HG03103 (cell line): Measurements from ENCODE around the gene PLXNB1.

Experiments used
- ATAC-seq: cut with Tn5 transposase; IDR thresholded peaks from one replicate; pipeline ENCODE4 v1.9.1; 2021; ENCODE audit warnings: low read depth; ENCODE audit not compliant: unreplicated experiment

PLXNB1 gene

DNA sequence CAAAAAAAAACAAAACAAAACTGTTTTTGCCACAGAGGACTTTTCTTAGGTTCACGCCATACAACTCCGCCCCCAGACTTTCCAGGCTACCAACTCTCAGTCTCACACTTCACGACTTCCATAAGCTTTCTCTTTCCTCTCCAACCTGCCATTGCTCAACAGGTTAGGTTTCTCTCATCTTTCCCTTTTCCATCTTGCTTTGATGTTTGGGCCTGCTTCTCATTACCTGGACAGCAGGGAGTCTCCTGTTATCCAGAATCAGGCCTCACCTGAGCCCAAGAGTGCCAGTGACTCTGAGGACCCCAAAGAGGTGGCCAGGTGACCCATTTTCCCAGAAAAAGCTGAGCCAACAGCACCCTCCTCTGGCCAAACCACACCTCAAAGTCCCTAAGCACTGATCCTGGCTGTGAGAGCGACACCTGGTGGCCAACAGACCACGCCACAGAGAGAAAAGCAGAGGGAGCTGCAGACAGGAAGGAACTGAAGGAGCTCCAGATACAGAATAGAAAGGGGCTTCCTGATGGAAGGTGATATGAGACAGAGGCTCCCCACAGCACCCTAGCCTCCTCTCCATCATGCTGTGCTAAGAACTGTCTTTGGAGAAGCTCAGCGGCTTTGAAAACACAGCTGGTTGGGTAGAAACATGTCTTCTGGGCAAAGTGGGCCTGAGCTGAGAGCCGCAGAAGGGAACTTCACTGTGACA lies 6.0 kb upstream of the PLXNB1 start:
- ATAC-seq: no peak

DNA sequence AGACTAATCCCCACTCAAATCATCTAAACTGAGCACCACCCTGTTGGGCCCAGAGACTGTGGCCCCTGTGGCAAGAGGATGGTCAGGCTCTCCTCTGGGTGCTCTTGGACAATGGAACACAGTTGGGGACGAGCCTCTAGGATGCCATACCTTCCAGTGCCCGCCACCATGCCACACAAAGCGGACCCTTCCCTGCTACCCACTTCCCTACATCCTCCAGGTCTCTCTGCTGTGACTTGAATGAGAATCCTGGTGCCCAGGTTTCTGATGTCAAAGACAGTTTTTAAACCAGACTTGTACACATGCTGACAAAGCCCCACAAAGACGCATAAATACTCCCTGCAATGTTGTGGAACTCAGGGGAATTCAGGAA lies 5.3 kb upstream of the PLXNB1 start:
- ATAC-seq: no peak

DNA sequence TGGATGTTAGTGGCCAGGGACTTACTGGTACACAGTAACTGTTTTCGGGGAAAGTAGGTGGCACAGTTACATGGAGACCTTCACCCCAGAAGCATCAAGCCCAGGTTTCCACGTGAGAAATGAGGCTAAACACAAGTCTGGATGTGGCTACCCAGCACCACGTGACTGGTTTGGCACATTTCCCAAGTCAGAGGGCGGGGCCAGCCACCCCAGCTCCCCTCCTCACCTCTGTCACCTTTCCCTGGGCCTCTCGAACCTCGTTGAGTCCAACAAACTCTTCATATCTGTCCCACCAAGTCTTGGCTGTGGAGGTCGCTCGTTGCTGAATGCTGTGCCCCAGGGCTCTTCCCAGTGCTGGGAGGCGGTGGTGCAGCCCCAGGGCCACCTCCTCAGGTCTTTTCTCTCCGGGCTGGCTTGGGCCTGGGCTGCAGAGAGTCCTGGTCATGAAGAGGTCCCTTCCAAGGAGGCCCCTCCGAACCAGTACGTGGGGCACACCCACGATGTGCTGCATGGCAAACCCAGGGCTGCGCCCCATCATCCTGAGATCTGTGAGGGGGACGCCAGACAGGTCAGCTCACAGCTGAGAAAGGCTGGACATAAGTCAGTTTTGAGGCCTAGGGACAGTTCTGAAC lies 4.8 kb upstream of the PLXNB1 start:
- ATAC-seq: no peak

DNA sequence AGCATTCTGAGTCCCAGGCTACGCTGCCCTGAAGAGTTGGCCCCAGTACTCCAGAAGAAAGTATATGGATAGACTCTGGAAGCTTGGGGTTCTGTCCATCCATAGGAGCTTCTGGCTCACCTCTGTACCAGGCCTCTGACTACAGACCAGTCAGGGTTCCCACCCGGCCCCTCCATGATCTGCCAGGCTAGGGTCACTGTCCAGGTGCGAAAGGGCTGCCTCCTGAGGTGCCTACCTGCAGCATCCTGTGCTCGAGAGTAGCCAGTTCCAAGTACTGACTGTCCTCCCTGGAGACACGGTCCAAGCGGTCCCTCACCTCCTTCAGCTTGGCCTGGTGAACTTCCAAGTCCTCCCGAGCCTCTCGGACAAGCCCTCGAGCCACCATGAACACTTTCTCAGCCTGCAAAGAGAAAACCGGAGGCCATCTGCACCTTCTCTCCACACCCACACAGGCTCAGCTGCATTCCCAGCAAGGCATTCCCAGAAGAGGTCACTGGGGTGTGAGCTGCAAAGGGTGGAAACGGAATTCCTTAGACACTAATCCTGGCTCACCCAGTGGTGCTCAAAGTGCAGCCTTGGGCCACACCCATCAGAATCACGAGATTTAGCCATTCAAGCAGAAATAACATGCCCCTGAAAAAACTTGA lies 3.7 kb upstream of the PLXNB1 start:
- ATAC-seq: no peak

DNA sequence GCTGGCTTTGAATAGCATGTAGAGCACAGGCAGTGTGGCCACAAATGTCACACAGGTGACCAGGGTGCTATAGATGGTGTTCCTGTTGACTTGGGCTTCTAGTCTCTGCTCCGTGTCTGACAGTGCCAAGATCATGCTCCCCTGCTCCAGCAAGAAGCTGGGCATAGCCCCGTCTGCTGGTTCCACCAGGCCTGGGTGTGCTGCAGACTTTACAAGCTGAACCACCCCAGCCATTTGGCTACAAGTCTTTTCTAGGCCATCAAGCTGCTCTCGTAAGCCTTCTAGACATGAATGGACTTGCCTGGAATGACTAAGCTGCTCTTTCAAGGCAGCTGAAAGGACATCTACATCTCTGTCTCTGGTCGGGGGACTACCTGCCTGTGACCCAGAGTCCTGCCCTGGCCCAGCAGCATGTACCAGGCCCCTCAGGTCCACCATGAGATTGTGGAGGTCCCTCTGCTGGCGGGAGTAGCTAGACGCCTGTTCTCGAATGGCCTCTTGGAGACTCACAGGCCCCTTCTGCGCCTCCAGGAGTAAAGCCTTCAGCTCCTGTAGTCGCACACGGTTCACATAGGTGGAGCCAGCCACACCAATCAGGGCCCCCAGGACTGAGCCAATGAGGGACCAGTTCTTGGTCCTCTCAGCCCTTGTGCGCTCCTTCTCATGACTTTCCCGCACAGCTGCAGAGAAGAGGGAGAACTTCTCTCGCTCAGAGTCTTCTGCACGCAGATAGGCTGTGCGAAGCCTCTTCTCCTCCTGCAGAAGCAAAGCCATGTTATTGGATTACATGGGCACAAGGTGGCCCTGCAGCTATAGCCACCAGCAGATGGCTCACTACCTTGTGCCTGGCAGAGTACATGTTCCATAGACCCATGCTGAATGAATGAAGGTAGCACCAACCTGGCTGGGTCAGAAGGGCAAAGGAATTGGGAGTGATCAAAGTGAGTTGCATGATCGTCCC lies 2.8 kb upstream of the PLXNB1 start:
- ATAC-seq: no peak

DNA sequence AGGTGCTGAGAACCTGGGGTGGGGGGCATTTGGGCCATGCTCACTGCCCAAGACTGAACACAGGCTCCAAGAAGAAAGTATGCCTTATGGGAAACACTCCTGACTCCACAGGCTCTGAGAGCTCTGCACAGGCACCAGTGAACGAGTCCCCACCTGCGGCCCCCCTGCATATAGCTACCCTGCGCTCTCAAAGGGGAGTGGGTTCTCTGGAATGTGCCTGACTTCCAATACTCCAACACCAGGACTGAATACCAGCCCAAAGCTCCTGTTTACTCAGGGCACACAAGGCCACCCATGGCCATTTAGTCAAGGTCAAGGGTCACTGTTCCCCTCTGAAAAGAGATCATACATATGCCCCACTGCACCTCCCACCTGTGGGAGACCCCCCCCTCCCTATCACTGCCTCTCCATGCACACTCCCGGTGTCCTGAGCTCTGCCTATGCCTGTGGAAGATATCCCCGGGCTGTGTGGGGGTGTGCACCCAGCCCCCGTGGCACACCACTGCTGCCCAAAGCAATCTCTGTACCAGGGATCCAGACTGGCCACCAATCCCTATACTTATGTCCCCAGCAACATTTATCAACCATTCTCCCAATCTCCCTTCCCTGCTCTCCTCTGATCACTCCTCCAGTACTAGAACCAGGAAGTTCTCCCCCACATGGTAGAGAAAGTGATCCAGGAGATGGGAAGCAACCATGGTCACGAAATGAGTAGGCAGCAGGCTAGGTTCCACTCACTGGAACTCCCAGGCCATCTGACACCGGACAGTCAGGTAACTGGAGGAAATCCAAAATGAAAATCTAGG lies 1.5 kb upstream of the PLXNB1 start:
- no peak for ATAC-seq

DNA sequence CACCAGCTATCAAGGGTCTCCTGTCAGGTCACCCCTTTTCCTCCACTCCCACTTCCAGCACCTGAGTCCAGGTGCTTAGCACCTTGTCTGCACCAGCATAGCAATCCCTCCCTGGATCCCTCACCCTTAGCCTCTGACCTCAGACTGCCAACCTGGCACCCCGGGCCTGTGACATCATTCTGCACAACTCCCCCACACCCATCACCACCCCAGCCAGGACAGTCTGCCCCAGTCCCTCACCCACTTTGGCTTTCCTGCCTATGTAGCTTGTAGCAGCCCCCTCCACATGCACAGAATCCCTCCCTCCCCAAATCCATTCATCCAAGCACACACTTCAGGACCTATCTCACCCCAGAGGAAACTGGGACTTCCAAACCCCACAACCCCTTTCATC lies 819 bp upstream of the PLXNB1 start:
- ATAC-seq: no peak

DNA sequence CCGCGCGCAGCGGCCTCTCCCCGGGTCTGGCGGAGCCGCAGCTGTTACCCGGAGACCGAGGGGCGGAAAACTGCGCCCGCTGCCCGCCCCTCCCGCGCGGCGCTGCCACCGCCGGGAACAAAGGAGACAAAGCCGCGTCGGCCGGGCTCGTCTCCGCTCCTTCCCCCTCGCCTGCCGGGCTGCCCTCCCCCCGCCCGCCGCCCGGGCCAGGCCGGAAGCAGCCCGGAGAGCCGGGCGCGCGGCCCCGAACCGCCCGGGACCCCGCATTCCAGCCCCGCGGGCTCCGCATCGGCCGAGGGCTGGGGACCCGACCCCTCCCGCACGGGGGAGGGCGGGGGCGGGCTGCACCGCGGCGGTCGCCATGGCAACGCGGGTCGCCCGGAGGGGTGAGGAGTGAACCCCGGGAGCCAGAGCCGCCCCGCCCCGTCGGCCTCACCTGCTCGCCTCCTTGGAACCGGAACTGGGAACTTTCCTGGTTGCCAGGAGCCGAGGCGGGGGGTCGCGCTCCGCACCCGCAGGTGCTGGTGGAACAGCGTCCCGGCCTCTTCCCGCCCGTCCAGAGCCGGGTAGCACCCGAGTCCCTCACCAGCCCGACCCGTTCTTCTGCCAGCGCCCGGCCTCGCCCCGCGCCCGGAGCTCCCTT lies 448 bp downstream of the PLXNB1 start:
- ATAC-seq: no peak

DNA sequence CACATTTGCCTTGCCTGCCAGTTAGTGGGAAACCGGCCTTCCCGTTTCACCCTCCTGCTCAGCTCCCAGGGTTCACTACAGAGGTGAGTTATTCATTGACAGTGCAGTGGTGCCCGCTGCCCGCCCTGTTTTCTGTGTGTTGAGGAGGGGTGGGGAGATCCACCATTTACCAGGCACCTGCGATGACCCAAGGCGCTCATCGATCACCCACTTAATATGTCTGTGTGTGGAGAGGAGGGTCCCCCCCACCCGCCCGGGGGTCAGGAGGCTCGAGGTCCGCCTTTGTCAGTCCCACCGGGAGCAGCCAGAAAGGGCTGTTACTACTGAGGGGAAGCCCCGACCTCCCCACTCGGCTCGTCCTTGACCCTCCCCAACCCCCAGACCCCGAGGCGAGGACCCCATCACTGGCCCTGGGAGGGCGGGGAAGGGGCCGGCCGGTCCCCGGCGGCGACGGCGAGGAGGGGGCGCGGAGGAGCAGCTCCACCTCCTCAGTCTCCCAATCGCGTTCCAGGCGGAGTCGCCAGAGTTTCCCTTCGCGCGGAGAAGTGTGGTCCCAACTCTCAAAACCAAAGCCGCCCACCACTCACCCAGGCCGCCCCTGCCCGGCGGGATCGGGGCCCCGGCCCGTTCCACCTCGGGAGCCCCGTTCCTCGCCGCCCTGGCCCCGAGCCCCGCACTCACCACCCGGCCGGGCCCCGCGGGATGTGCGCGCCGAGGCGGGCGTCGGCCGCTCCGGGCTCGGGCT lies 1.1 kb downstream of the PLXNB1 start:
- ATAC-seq: no peak

DNA sequence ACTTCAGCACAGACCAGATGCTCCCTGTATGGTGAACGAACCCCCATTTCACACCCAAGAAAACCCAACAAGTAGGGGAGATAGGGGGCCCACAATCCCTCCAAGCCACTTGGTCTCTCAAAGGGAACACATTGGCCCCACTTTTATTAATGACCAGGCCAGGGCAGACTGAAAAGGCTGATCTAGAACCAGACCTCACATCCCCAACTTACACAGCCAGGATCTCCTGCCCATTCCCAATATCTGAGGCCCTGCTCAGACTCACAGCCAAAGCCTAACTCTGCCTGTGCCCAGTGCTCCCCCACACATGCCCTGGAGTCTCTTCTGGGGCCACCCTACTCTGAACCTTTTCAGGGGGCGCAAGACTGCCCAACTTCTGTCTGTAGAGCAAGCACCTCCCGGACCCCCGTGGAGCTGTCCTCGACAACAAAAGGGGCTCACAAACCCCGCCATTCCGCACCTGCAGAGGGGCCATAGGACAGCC lies 1.8 kb downstream of the PLXNB1 start:
- no peak for ATAC-seq

DNA sequence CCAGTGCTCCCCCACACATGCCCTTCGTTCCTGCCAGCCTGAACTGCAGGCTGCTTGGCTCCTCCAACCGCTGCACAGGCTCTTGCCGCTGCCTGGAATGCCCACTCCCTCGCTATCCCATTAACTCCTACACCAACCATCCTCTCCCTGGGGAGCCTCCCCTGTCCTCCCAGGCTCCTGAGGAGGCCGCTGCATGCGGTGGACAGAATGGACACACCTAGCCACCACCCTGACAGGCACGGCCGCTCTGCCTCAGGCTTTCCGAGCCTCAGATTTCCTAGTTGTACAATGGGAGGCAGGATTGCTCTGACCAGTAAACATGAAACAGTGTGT lies 2.3 kb downstream of the PLXNB1 start:
- no peak for ATAC-seq

DNA sequence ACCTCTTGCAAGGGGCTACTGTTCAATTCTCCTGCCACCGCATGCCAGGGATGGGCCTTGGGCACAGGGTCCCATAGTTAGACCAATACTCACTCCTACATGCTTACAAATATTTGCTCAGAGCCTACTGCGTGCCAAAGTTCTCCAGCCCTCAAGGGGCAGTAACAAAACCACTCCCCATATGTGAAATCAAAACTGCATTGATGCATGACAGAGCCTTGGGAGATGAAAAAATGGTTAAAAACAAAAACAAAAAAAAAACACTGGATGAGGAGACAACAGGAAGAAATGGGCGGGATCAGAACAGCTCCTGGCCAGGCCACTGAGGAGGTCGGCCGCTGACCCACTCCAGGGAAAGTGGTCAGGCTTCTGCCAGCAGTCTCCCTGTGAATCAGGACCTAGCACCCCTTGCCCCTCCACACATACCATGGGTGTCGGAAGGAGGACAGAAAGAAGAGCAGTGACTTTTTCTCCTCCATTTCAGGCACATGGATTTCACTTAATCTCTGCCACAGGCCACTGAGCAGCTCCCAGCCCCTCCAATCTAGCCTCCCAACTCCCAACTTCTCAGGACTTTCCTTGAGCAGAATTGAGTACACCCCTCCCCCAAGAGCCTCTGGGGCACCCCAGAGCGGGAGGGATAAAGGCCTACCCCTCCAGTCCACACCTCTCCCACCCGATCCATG lies 2.8 kb downstream of the PLXNB1 start:
- no peak for ATAC-seq

DNA sequence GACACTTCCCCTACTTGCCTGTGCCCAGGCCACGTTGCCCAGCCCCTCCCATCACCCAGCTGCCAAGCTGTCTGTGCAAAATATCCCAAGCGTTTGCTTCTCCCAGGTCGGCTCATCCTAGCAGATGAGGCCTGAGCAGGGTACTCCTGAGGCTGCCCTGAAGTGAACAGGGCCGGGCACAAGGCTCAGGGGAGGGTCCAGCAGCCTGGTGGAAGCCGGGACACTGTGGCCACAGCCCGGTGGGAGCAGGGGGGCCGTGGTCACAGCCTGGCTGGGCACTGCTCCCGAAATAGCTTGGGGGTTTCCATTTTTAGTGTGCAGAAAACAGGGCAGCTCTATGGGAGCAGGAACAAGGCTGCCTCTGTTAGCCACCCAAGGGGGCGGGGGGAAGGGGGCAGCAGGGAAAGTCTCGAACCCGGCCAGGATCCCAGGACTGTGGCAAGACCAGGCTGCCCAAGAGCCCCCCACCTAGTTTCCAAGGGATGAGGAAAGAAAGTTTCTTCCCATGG lies 3.4 kb downstream of the PLXNB1 start:
- ATAC-seq: no peak

DNA sequence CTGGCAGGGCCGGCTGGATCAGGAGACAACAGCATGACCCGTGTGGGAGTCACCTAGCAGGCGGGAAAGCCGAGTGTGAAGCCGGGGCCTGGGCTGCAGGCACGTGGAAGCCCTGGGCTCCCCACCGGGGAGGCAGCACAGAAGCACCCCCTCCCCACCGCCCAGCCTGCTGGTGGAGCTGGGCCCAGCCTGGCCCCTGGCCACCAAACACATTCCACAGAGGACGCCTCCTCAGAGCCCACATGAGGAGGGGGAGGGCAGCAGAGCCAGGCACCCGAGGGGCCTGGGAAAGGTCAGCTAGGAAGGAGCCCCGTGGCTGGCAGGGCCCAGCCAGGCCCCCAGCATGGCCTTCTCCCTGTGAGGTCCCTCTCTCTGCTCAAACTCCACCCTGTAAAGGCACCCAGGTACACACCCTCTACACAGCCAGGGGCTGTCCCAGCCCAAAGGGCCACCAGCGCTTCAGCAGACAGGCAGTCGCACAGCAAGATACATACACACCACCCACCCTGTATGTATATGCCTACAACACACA lies 4.5 kb downstream of the PLXNB1 start:
- ATAC-seq: no peak

DNA sequence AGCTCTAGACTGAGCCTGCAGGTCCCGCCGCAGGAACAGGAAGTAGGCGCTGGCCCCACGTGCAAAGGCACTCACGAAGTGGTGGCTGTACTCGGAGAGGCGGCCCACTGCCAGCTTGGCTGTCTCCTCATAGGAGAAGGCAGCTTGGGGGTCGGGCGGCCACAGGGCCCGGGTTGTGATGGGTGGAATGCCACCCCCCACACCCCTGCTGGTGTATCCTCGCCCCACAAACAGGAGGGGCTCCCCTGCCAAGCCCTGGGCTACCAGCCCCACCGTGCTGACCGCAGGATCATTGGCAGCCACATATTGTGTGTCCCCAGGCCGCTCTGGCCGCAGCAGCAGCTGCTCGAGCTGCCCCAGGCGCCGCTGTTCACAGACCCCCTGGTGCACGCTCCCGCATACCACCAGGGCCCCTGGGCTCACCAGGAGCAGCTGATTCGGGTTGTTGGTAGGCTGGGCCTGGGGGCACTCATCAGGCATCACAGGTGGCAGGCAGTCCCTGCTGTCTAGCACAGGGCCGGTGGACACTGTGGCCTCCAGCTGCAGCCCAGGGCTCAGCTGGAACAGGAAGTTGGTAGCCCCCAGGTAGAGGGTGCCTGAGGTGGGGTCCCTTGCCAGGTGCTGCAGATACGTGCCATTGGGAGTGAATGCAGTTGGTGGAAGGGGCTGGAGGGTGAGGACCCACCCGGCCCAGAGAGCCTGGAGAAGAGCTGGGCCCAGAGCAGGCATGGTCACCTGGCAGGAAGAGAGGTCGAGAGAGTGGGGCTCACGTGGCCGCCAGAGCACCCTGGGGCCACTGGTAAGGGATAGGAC lies 5.8 kb downstream of the PLXNB1 start:
- no peak for ATAC-seq

DNA sequence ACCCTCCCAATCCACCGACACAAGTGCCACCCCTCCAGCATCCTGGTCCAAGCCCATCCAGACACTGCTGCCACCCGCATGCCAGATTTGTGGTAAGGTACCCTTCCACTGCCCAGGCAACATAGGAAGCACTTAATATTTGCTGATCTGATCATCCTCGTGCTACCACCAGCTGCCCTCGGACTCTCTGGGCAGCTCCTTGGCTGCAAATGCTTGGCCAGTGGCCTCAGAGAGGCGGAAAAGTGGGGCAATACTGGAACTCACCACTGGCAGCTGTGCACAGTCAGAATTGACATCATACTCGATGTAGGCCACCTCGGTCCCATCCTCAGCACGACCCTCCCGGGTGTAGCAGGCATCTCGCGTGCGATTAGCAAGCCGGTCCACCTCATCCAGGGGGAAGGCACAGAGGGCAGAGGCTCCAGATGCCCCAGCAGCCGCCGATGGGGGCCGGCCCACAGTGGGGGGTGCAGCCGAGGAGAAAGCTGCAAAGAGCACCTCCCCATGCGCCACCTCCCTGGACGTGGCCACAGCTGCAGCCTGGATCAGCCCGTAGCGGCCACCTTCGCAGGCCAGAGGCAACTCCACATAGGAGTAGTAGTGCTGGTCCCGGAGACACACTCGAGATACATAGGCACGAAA lies 6.5 kb downstream of the PLXNB1 start:
- ATAC-seq: no peak

DNA sequence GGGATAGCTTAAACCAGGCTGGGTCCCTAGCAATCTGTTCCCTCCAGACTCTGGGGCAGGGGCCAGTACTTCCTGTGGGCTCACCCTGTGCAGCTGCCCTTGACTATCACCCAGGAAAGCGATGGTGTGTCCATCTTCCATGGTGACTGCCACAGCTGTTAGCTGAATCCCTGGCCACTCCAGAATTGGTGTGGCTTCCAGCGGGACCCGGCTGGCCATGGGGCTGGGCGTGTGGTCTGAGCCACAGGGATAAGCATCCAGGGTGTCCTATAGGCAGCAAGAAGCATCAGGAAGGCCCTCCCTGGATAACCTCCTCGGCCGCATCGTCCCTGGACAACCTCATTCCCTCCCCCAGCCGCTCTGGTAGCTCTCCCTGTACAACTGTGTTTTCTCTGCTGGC lies 7.2 kb downstream of the PLXNB1 start:
- ATAC-seq: no peak
